Fibroblast of upper back skin (primary cell): ENCODE measurements around the gene SLC5A3.

ENCODE experiments used
- DNase-seq: peaks from one replicate; pipeline ENCODE4 v3.0.0-alpha.2; 2013

SLC5A3 gene

DNA sequence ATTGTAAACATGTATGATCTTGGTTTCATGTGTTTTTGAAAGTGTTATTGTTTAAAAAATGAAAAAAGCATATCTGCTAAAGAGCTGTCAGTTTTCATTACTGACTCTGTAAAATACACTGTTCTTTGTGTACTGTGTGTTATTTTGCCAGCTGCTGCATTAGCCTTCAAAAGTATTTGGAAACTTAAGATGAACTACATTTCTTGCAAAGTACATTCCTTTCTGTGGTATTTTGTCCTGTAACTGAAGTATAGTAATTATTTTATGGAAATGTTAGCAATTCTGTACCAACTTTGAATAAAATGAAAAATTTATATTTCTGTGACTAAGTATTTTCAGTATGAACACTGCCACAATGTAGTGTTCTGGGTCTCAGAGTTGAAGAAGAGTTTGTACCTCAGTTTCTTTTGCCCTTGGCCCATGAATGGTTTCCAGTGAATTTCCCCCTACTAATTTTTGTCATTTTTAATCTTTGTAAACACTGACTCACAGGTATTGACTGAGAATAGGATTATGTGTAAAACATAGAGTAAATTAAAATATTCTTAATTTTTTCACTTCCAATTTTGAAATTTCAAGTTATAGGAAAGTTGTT lies 32.7 kb downstream of the SLC5A3 start:
- DNase-seq, result no peak

DNA sequence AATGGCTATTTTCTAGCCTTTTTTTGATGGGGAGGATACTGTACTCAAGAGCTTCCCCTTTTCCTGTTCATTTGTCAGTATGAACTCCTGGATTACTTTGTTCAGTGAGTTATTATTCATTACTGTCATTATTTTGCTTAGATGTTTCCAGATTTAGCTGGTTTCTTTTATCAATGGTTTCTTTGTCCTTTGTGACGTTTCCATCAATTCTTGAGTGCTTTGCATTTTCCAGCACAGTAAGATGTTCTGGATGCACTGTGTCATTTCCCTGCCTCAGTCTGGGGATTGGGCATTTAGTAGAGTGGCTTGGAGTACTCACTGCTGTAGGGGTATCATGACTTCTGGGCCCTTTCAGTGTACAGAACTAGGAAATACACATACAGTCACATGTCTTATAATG lies 34.2 kb downstream of the SLC5A3 start:
- DNase-seq, result no peak

DNA sequence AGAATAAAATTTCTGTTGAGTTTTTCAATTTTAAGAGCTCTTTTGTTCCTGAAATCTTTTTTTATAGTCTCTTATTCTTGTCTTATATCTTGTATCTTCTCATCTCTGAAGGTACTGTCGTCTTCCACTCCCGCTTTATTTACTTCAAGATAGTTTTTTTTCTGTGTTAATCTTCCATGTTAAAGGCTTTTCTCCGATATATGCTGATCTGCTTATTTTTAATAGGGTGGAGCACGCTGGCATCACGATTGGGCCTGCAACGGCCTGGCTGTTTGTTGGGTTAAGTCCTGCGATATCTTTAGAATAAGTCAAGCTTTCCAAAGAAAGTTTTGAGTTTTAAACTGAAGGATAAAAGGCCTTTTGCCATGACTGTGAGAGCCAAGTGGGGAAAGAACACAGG lies 35.7 kb downstream of the SLC5A3 start:
- no peak for DNase-seq

DNA sequence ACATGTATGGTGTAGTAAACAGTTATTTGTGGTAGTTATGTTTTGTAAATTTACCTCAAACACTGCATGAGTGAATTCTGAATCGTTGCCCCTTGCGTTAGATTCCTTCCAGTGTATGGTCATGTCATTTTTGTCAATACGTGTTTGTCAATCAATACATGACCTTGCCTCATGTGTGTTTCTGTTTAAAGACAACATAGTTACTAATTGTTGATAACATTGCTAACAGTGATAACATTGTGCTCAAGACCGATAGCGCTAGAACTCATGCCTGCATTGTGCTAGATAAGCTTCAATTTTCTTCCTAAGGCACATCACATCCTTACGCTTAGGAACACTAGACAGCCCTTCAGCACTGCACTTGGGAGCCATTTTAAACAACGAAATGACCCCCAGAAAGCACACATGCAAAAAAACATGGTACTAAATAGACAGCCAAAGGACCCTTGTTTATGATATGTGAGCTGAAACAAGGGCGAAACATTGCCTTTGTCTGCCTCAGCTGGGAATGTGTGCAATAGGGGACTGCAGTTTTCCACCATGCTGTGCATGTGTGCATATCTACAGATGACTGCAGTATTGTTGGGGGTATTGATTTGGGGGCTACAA lies 37.3 kb downstream of the SLC5A3 start:
- no peak for DNase-seq

DNA sequence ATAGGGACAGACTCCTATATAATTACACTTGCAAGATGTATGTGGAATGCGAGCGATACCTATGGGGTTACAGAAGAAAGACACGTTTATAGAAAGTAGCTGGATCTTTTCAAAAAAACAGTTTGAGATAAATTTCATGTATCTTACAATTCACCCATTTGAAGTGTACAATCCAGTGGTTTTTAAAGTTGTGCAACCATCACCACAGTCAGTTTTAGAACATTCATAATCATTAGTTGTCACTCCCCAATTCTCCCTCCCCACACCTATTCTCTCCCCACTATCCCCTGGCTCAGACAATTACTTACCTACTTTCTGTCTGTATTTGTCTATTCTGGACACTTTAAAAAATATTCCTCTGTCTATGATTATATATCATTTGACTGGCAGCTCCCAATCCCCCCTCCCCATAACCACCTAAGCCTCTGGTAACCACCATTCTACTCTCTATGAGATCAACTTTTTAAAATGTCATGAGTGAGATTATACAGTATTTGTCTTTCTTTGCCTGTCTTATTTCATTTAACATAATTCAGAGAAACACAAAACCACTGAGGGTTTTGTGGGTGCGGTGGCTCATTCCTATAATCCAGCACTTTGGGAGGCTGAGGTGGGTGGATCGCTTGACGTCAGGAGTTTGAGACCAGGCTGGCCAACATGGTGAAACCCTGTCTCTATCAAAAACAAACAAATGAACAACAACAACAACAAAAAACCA lies 39.1 kb downstream of the SLC5A3 start:
- DNase-seq, result peak; percentile 48

DNA sequence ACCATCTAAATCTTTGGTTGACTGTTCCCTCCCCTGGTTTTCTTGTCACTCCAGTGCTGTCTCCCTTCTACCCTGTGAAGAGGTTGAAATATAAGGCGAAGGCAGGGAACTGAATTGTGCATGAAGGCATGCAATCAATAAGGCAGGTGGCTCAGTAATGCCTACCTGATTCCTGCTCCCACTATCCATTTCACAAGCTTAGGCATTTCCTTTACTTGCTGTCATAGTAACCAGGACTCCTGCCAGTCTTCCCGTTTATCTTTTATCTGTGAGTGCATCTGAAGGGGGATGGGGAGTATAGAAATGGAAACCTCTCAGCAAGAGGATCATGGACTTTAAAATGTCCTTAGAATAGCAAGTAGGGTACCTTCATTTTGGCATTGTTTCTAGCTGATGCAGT lies 40.5 kb downstream of the SLC5A3 start:
- peak; percentile 14 for DNase-seq

DNA sequence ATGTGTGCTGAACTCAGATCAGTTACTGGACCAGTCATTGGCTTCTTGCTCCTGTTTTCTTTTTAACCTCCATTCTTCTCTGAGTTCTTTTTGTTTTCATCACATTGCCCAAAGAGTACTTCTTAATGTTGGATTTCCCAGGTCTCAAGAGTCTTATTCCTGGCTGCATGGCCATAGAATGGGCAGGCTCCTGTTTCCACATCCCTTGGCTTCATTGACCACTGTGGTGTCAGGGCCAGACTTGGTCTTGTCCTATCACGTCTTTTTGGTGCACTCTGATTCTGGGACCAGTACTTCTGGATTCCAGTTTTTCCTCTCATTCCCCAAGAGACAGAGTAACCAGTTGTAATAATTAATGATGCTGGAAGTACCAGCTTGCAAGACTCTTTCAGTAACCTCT lies 41.8 kb downstream of the SLC5A3 start:
- no peak for DNase-seq

DNA sequence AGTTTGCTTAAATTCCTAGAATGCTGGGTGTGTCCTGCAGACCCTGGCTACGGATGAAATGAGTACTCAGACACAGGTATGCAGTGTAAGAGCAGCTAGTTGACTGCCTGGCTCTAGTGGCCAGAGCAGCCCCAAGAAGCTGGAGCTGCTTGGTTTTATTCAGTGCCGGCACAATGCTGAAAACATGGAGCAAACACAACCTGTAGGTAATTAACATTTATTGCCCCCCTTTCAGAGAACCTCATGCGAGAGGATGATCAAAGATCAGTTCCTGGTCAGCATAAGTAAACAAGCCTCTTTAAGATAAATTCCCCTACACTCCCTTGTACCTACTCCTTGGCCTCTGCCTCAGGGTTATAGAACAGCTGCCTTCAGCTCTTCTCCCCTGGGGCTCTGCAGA lies 43.2 kb downstream of the SLC5A3 start:
- no peak for DNase-seq

DNA sequence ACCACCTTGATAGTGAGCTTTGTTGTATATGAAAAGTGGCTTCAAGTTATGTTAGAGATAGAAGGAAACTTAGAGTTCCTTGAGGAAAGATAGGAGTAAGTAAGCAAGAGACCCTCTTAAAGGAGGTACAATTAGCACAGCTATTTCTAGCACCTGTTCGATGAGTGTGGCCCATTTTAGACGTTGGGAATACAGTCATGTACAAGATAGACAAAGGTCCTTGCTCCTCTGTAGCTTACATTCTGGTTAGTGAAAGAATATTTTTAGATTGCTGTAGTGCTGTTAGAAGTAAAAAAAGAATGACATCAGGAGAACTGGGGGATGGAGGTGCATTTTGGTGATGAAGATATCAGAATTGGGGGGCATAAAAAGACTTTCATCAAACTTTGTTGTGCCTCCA lies 47.5 kb downstream of the SLC5A3 start:
- DNase-seq, result no peak

DNA sequence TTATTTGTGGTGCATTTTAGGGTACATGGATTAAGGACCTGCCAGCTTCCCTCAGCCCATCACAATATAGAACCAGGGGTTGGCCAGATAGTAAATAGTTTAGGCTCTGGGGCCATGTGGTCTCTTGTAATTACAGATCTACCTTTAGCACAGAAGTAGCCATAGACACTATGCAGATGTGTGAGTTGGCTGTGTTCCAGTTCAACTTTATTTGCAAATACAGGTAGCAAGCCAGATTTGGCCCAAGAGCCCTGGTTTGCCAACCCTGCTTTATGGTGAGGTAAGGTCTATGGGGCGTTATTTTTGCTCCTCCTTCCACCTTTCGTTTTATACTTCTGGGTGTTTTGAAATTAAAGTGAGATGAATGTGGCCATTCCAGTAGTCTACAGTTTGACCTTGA lies 48.7 kb downstream of the SLC5A3 start:
- DNase-seq, result no peak
